ENCODE results near the gene HBE1. TPM values are rescaled to one million over a fixed set of nuclear protein-coding genes. Genes with fewer than 3 reads are reported as not detected.

HBE1 gene
- total and polyA plus RNA-seq, 2 of the 4 experiments (the other 2 are of a cell fraction) = 3.2 to 12.7 TPM

GRCh38 chr11:5240056-5240455, 29.7 kb downstream of the HBE1 start:
- no peak overlapping the region for H3K23ac ChIP-seq (ENCODE audit: low read depth, low read length)
- intact Hi-C loops (cut with micrococcal nuclease) (no loop called here), in situ Hi-C loops (cut with MboI; ENCODE audit: low sequenced_read_pairs) (no loop called here), dilution Hi-C loops (cut with HindIII; ENCODE audit: low sequenced_read_pairs, unreplicated experiment) (no loop called here)
- H3K4ac ChIP-seq (ENCODE audit: low read depth, low read length) = no peak overlapping the region
- H2AK9ac ChIP-seq (replicated peaks; ENCODE audit: low read depth, low read length, poor library complexity) = no peak overlapping the region
- no peak overlapping the region for H4K91ac ChIP-seq (ENCODE audit: insufficient read depth, low read depth, low read length)
- no peak overlapping the region for H3K56ac ChIP-seq (ENCODE audit: extremely low read depth, insufficient read depth, low read length)
- no peak overlapping the region for H3K14ac ChIP-seq (replicated peaks; ENCODE audit: low read depth, low read length)
- ChIA-PET POLR2A (ENCODE audit: unreplicated experiment) (no interaction called here), CTCF (no interaction called here)
- H2AK5ac ChIP-seq (ENCODE audit: low read depth, low read length) = no peak overlapping the region
- H2BK5ac ChIP-seq (ENCODE audit: low read depth, low read length, poor library complexity, severe bottlenecking) = no peak overlapping the region
- H2BK120ac ChIP-seq (ENCODE audit: low read depth, low read length) = no peak overlapping the region
- H3K4me2 ChIP-seq (ENCODE audit: low read depth, low read length) = no peak overlapping the region
- no peak overlapping the region for H4K8ac ChIP-seq (ENCODE audit: low read depth in 2 of 2, low read length in 2 of 2)
- BruUV-seq (replicated peaks) = no TSS peak
- no peaks in the 10 kb centered on the region for H3K27me3 ChIP-seq (ENCODE audit: control insufficient read depth, insufficient read depth, low read length)
- TF ChIP-seq RFX5 (IDR thresholded peaks at IDR 0.05; ENCODE audit: low read depth, low read length) (no peak), RCOR1 (IDR thresholded peaks at IDR 0.05; ENCODE audit: insufficient replicate concordance, low read length) (no peak), MXI1 (IDR thresholded peaks at IDR 0.05; ENCODE audit: borderline replicate concordance, low read depth, low read length) (no peak), MAZ (IDR thresholded peaks at IDR 0.05; ENCODE audit: borderline replicate concordance, low read depth, low read length) (no peak), USF2 (IDR thresholded peaks at IDR 0.05; ENCODE audit: low read depth, low read length) (no peak), CHD1 (IDR thresholded peaks at IDR 0.05; ENCODE audit: low read depth, low read length) (no peak), FOS (IDR thresholded peaks at IDR 0.05; ENCODE audit: low read depth, low read length) (no peak), POLR2A (IDR thresholded peaks at IDR 0.05; ENCODE audit: low read depth, low read length) (no peak), MAFK (IDR thresholded peaks at IDR 0.05; ENCODE audit: low read depth, low read length) (no peak), RAD21 (IDR thresholded peaks at IDR 0.05; ENCODE audit: low read length) (no peak), NFE2L2 (IDR thresholded peaks at IDR 0.05; ENCODE audit: low read depth, low read length) (no peak), CEBPB (IDR thresholded peaks at IDR 0.05; ENCODE audit: low read depth, low read length) (no peak), SMC3 (IDR thresholded peaks at IDR 0.05; ENCODE audit: low read depth, low read length) (no peak), BHLHE40 (IDR thresholded peaks at IDR 0.05; ENCODE audit: low read depth, low read length) (no peak)
- no peaks in the 10 kb centered on the region for H4K20me1 ChIP-seq (ENCODE audit: insufficient read depth, low read length)
- H3K79me1 ChIP-seq (ENCODE audit: low read depth in 1 of 2, low read length in 2 of 2) = no peaks in the 10 kb centered on the region
- H4K5ac ChIP-seq (ENCODE audit: low read depth, low read length) = no peak overlapping the region
- no peak overlapping the region for H3K9ac ChIP-seq (ENCODE audit: low read depth, low read length)
- H2AFZ ChIP-seq (replicated peaks; ENCODE audit: low read length, poor library complexity) = no peak overlapping the region
- H2BK15ac ChIP-seq (ENCODE audit: low read depth, low read length) = no peak overlapping the region; the same call in 2 of the 3 replicates
- H3K4me1 ChIP-seq (ENCODE audit: control insufficient read depth, insufficient read depth, low read length) = peaks cover 2% of the 10 kb centered on the region; the same call in 1 of the 2 replicates
- DNase-seq (no peak), ATAC-seq (ENCODE audit: low read depth) (no peak)
- no peaks in the 10 kb centered on the region for H3K36me3 ChIP-seq (ENCODE audit: control insufficient read depth, insufficient read depth, low read length)
- H3K18ac ChIP-seq (ENCODE audit: low read depth, low read length) = no peak overlapping the region
- no peak overlapping the region for H3K27ac ChIP-seq (ENCODE audit: insufficient read depth, low read length)
- peaks cover 5% of the 10 kb centered on the region; the same call in 1 of the 2 replicates for H3K9me1 ChIP-seq (ENCODE audit: insufficient read depth, low read length)
- WGBS, 2 experiments (ENCODE audit: extremely low coverage in 2 of 2, insufficient read length in 1 of 2) = no CpG with 5 or more reads among the region's 1 CpG
- no peak overlapping the region for H3K4me3 ChIP-seq (ENCODE audit: insufficient read depth, low read depth, low read length)
- H3K9me3 ChIP-seq (ENCODE audit: control insufficient read depth, insufficient read depth, low read length) = no peaks in the 10 kb centered on the region
- H2BK20ac ChIP-seq (ENCODE audit: low read depth, low read length) = no peak overlapping the region
